NCI-H1048 (cell line): ENCODE data around the gene DPF3.

Experiments used
- DNase-seq: peaks from one replicate; lab custom pipeline; 2025; lab: John Stamatoyannopoulos, UW

Gene DPF3

GRCh38 chr14:72599579-72600470, 294.1 kb downstream of the DPF3 start:
- no peak for DNase-seq

GRCh38 chr14:72598306-72598705, 295.6 kb downstream of the DPF3 start:
- no peak for DNase-seq

GRCh38 chr14:72597252-72598233, 296.4 kb downstream of the DPF3 start:
- no peak for DNase-seq

GRCh38 chr14:72595152-72595862, 298.6 kb downstream of the DPF3 start:
- no peak for DNase-seq

GRCh38 chr14:72594099-72594901, 299.6 kb downstream of the DPF3 start:
- no peak for DNase-seq

- DNase-seq, result no peak
Observed at GRCh38 chr14:72591391-72591790, 302.5 kb downstream of the DPF3 start.

- DNase-seq, result no peak
Observed at GRCh38 chr14:72590577-72590976, 303.3 kb downstream of the DPF3 start.

- DNase-seq, result no peak
Observed at GRCh38 chr14:72589652-72590051, 304.2 kb downstream of the DPF3 start.

- no peak for DNase-seq
Observed at GRCh38 chr14:72588521-72588920, 305.4 kb downstream of the DPF3 start.

- DNase-seq, result no peak
Observed at GRCh38 chr14:72583316-72584272, 310.3 kb downstream of the DPF3 start.

GRCh38 chr14:72582582-72582981, 311.3 kb downstream of the DPF3 start:
- DNase-seq, result no peak

- DNase-seq, result no peak
Observed at GRCh38 chr14:72578514-72578913, 315.4 kb downstream of the DPF3 start.

GRCh38 chr14:72577521-72577920, 316.4 kb downstream of the DPF3 start:
- DNase-seq, result no peak

- no peak for DNase-seq
Observed at GRCh38 chr14:72576258-72576657, 317.6 kb downstream of the DPF3 start.

GRCh38 chr14:72574715-72575114, 319.2 kb downstream of the DPF3 start:
- no peak for DNase-seq

GRCh38 chr14:72573725-72574417, 320.0 kb downstream of the DPF3 start:
- no peak for DNase-seq
